ENCODE results near the gene ZC3H6. TPM values are rescaled to one million over a fixed set of nuclear protein-coding genes. Genes with fewer than 3 reads are reported as not detected.

Gene ZC3H6
- total RNA-seq, 1 donor from 2014 or later = 7.3 TPM

GRCh38 chr2:112301973-112302372 lies 26.6 kb downstream of the ZC3H6 start:
- Mint-ChIP-seq H3K36me3 (ENCODE audit: insufficient read depth) (peaks cover 12% of the 10 kb centered on the region), H3K4me1 (ENCODE audit: low read depth) (peaks cover 7% of the 10 kb centered on the region), H3K9me3 (ENCODE audit: low read depth) (peaks cover 3% of the 10 kb centered on the region), H3K27me3 (no peaks in the 10 kb centered on the region), H3K27ac (no peak overlapping the region), H3K4me3 (ENCODE audit: low read depth) (no peak overlapping the region)
- no peak for DNase-seq (ENCODE audit: low spot score, unreplicated experiment)
- TF ChIP-seq CTCF (IDR thresholded peaks at IDR 0.05; ENCODE audit: unreplicated experiment) = no peak

- H3K4me3 Mint-ChIP-seq (ENCODE audit: low read depth) = no peak overlapping the region
- no peaks in the 10 kb centered on the region for H3K27me3 Mint-ChIP-seq
- DNase-seq (ENCODE audit: low spot score, unreplicated experiment) = no peak
- peaks cover 3% of the 10 kb centered on the region for H3K9me3 Mint-ChIP-seq (ENCODE audit: low read depth)
- peaks cover 7% of the 10 kb centered on the region for H3K4me1 Mint-ChIP-seq (ENCODE audit: low read depth)
- no peak overlapping the region for H3K27ac Mint-ChIP-seq
- no peak for TF ChIP-seq CTCF (IDR thresholded peaks at IDR 0.05; ENCODE audit: unreplicated experiment)
- peaks cover 12% of the 10 kb centered on the region for H3K36me3 Mint-ChIP-seq (ENCODE audit: insufficient read depth)
Measured at GRCh38 chr2:112304298-112304941, 29.0 kb downstream of the ZC3H6 start.

GRCh38 chr2:112305132-112305531 lies 29.7 kb downstream of the ZC3H6 start:
- no peak overlapping the region for H3K27ac Mint-ChIP-seq
- no peaks in the 10 kb centered on the region for H3K27me3 Mint-ChIP-seq
- no peak overlapping the region for H3K4me3 Mint-ChIP-seq (ENCODE audit: low read depth)
- peaks cover 7% of the 10 kb centered on the region for H3K4me1 Mint-ChIP-seq (ENCODE audit: low read depth)
- DNase-seq (ENCODE audit: low spot score, unreplicated experiment) = no peak
- no peaks in the 10 kb centered on the region for H3K9me3 Mint-ChIP-seq (ENCODE audit: low read depth)
- peaks cover 9% of the 10 kb centered on the region for H3K36me3 Mint-ChIP-seq (ENCODE audit: insufficient read depth)
- no peak for TF ChIP-seq CTCF (IDR thresholded peaks at IDR 0.05; ENCODE audit: unreplicated experiment)

GRCh38 chr2:112310906-112311305 lies 35.5 kb downstream of the ZC3H6 start:
- Mint-ChIP-seq H3K9me3 (ENCODE audit: low read depth) (no peaks in the 10 kb centered on the region), H3K36me3 (ENCODE audit: insufficient read depth) (peaks cover 3% of the 10 kb centered on the region), H3K4me1 (ENCODE audit: low read depth) (no peaks in the 10 kb centered on the region), H3K4me3 (ENCODE audit: low read depth) (no peak overlapping the region), H3K27ac (no peak overlapping the region), H3K27me3 (no peaks in the 10 kb centered on the region)
- TF ChIP-seq CTCF (IDR thresholded peaks at IDR 0.05; ENCODE audit: unreplicated experiment) = no peak
- no peak for DNase-seq (ENCODE audit: low spot score, unreplicated experiment)

- Mint-ChIP-seq H3K9me3 (ENCODE audit: low read depth) (no peaks in the 10 kb centered on the region), H3K27ac (no peak overlapping the region), H3K36me3 (ENCODE audit: insufficient read depth) (peaks cover 3% of the 10 kb centered on the region), H3K4me1 (ENCODE audit: low read depth) (peaks cover 1% of the 10 kb centered on the region), H3K4me3 (ENCODE audit: low read depth) (no peak overlapping the region), H3K27me3 (no peaks in the 10 kb centered on the region)
- no peak for TF ChIP-seq CTCF (IDR thresholded peaks at IDR 0.05; ENCODE audit: unreplicated experiment)
- no peak for DNase-seq (ENCODE audit: low spot score, unreplicated experiment)
Measured at GRCh38 chr2:112311932-112312331, 36.5 kb downstream of the ZC3H6 start.

Measured in progenitor cell of endocrine pancreas (in vitro differentiated cells).